Pancreas (tissue), 10 donors: ENCODE data around the gene TCERG1L. TPM values are rescaled to one million over a fixed set of nuclear protein-coding genes. Genes with fewer than 3 reads are reported as not detected.

ENCODE experiments used
- ATAC-seq, 4 donors: fragments of 200-7000 bp; cut with Tn5 transposase; one replicate each; pipeline versions ENCODE4 v1.8.0 to v1.9.1; 2020; ENCODE audit warnings: mild to moderate bottlenecking in 4 of 4, moderate library complexity in 4 of 4
- DNase-seq, 6 donors: peaks; one replicate each; pipeline ENCODE4 v3.0.0-alpha.2; 2020
- FAIRE-seq: peaks from 2 replicates; lab custom pipeline; 2012; peaks lifted over from hg19 to GRCh38; lab: Jason Lieb, UNC
- H3K27ac ChIP-seq, 4 donors: fragments of 200-600 bp; sonication (generic); 1 replicate in 3 of 4; 2 replicates in 1 of 4; pipeline versions ENCODE4 v1.5.0 to v1.8.0; 2020
- H3K27me3 ChIP-seq, 4 donors: fragments of 200-600 bp; one replicate each; pipeline ENCODE4 v1.8.0; 2021
- H3K36me3 ChIP-seq, 3 donors: fragments of 200-600 bp; sonication (generic) in 1 of 3; one replicate each; pipeline versions ENCODE4 v1.5.0 to v1.8.0; 2020 to 2021
- H3K4me1 ChIP-seq, 3 donors: fragments of 200-600 bp; one replicate each; pipeline ENCODE4 v1.8.0; 2021
- H3K4me3 ChIP-seq, 4 donors: fragments of 200-600 bp; sonication (generic) in 2 of 4; one replicate each; pipeline versions ENCODE4 v1.5.0 to v1.8.0; 2020 to 2021
- H3K9me3 ChIP-seq, 4 donors: fragments of 200-600 bp; one replicate each; pipeline ENCODE4 v1.8.0; 2021
- WGBS, 2 donors: extraction: QIAGEN DNeasy Blood & Tissue Kit; methylation state at CpG; one replicate each; pipeline ENCODE4 v1.1.7; 2013; 5-methylcytosine and 5-hydroxymethylcytosine counted together
- intact Hi-C, 3 donors: fragments of 100-400 bp; cut with DNase I; formaldehyde crosslinking; loops; one replicate each; pipeline versions ENCODE4 v1.11.1 to v1.14.2; 2022
- polyA plus RNA-seq, 2 donors: library from polyadenylated mRNA; stranded (reverse); fragments of 200-250 nt; gene quantifications; one replicate each; pipeline ENCODE4 v1.2.3, GENCODE V29; 2013
- total RNA-seq, 6 donors: library from RNA; stranded (reverse); fragmentation: NEBNext Ultra II Directional in 4 of 6; extraction: Animal tissue kit (Norgen Biotek cat#: 25700) in 4 of 6; gene quantifications; one replicate each; pipeline versions ENCODE4 v1.2.1 to v1.2.4, GENCODE V29; 2021 to 2023
- TF ChIP-seq, protein P1 (sequence below), 4 donors: fragments of 200-600 bp; sonication (generic) in 3 of 4; IDR thresholded peaks; one replicate each; pipeline versions ENCODE4 v1.5.0 to v1.8.0; 2021; ENCODE audit warnings: antibody characterized with exemption in 4 of 4
- donor health status: healthy with polysubstance abuse.
- donor health status: DM: no; HTN: no; CAD: no; lungs with moderate emphysema.
- donor health status: DM: no; HTN: no; CAD: no.
- donor health status: control.
- donor health status: control.
- donor health status: Bipolar disorder and iron deficiency.
- donor health status: DM: yes; HTN: yes; CAD: no.
- donor health status: DM: no; HTN: no; CAD: no.
- donor health status: DM: no; HTN: no; CAD: no.
- donor health status: DM: yes; HTN: yes; CAD: no.

Gene TCERG1L
- total and polyA plus RNA-seq, 8 donors, result 0.09 to 1.9 (median 0.40) TPM

DNA sequence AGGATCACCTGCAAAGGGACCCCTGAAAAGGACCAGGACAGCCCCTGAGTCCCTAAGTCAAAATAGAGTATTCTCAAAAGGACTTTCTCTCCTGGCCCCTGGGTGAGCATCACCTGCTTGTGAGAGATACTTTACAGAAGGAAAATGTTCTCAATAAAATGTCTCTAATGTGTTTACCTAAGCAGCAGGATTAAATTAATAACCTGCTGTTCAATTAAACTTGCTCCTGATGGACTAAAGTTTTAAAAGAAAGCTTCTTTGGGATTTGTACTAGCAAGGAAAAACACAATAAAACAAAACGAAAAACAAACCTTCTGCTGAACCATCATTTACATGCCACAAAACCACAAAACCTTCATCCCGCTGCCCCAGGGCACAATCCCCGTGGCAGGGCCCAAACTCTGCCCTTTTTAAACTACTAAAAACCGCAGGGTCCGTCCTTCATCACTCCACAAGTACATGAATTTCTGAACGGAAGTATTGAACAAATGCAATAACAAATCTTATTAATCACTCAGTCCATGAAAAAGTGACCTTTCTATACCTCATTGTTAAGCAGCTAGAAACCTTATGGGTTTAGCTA, 197.7 kb downstream of the TCERG1L start:
- FAIRE-seq (no peak), DNase-seq (no peak), ATAC-seq (no peak)
- Histone ChIP-seq H3K27me3 (no peaks in the 10 kb centered on the region), H3K36me3 (no peaks in the 10 kb centered on the region), H3K27ac (no peak overlapping the region), H3K9me3 (no peaks in the 10 kb centered on the region), H3K4me3 (no peak overlapping the region), H3K4me1 (no peaks in the 10 kb centered on the region)
- TF ChIP-seq, protein P1, sequence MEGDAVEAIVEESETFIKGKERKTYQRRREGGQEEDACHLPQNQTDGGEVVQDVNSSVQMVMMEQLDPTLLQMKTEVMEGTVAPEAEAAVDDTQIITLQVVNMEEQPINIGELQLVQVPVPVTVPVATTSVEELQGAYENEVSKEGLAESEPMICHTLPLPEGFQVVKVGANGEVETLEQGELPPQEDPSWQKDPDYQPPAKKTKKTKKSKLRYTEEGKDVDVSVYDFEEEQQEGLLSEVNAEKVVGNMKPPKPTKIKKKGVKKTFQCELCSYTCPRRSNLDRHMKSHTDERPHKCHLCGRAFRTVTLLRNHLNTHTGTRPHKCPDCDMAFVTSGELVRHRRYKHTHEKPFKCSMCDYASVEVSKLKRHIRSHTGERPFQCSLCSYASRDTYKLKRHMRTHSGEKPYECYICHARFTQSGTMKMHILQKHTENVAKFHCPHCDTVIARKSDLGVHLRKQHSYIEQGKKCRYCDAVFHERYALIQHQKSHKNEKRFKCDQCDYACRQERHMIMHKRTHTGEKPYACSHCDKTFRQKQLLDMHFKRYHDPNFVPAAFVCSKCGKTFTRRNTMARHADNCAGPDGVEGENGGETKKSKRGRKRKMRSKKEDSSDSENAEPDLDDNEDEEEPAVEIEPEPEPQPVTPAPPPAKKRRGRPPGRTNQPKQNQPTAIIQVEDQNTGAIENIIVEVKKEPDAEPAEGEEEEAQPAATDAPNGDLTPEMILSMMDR (IDR thresholded peaks at IDR 0.05), result no peak
- 70 to 89% methylated on average over 6 of the region's 6 CpGs for WGBS, 2 donors
- intact Hi-C loops, result no loop called here

DNA sequence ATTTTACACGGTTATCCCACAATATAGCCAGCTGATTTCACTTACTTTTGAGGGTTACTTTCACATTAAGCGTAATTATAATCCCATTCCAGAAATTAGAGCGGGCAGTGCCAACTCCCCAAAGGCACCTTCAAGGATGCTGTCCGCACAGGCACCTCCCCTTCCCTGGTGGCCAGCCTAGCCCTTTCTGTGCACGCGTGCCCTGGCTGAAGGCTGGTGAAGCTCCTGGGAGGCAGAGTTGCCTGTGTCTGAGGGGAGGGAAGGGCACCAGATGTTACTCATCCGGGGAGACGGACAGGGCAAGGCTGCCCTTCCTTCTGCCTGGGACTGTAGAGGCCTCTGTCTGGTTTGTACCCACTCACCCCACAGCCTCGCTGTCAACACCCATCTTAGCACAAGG, 198.4 kb downstream of the TCERG1L start:
- Histone ChIP-seq H3K27ac (no peak overlapping the region), H3K27me3 (no peaks in the 10 kb centered on the region), H3K4me1 (no peaks in the 10 kb centered on the region), H3K9me3 (no peaks in the 10 kb centered on the region), H3K4me3 (no peak overlapping the region), H3K36me3 (no peaks in the 10 kb centered on the region)
- 88 to 97% methylated on average over 8 to 9 of the region's 9 CpGs for WGBS, 2 donors
- TF ChIP-seq, protein P1 (IDR thresholded peaks at IDR 0.05), result no peak
- no peak for FAIRE-seq
- intact Hi-C loops, result no loop called here
- DNase-seq, result no peak
- no peak for ATAC-seq

DNA sequence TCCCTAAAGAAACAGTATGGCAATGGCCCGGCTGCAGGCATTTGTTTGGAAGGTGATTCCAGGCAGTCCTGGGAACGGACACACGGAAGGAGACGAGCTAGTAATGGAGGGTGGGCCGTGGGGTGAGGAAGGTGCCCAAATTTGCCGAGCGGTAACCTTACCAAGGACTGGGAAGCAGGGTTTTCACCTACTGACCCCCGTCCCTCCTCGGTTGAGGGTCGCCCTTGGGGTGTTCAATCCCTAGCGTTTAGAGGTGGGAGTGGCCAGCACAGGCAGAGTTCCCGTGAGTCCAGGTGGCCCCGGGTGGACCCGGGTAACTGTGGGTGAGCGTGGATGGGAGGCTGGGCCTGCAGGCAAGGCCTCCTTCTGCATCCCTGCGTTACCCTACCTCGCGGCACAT, 198.8 kb downstream of the TCERG1L start:
- H3K9me3 ChIP-seq, result no peaks in the 10 kb centered on the region
- H3K27me3 ChIP-seq, result no peaks in the 10 kb centered on the region
- no peak overlapping the region for H3K4me3 ChIP-seq
- ATAC-seq, result no peak
- no peaks in the 10 kb centered on the region for H3K4me1 ChIP-seq
- no peak for DNase-seq
- no peak overlapping the region for H3K27ac ChIP-seq
- TF ChIP-seq, protein P1 (IDR thresholded peaks at IDR 0.05), result no peak
- WGBS, 2 donors, result 80 to 93% methylated on average over 14 to 18 of the region's 18 CpGs
- intact Hi-C loops, result no loop called here
- H3K36me3 ChIP-seq, result no peaks in the 10 kb centered on the region
- FAIRE-seq, result no peak

DNA sequence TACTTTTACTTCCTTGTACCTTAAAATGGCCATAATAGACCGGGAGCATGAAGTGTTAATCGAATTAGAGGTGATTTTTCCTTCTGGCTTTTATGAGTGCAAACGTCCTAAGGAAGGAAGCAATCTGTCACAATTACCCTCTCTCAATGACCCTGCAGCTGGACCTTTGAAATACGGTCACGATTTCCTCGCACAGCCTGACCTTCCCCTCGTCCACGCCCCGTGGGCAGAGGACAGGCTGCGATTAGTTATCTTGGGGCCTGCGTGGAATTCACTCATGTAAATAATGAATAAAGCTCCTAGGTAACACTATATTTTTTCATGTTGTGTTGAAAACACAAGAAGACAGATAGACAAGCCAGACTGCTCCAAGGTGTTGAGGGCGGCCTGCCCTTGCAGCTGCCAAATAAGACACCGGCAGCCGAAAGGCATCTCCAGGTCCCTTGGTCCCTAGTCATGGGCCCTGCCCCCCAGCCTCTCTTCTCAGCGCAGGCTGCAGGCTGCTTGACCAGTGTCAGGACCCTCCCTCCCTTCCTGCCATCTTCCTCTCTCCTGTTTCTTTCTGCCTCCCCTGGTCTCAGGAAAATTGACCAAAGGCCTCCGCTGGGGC, 199.9 kb downstream of the TCERG1L start:
- ATAC-seq, result no peak
- no peak overlapping the region for H3K27ac ChIP-seq
- TF ChIP-seq, protein P1 (IDR thresholded peaks at IDR 0.05), result no peak
- DNase-seq, result no peak
- WGBS, 2 donors, result 51% methylated on average over 15 to 16 of the region's 16 CpGs
- no peaks in the 10 kb centered on the region for H3K36me3 ChIP-seq
- no peaks in the 10 kb centered on the region for H3K9me3 ChIP-seq
- intact Hi-C loops, result no loop called here
- no peaks in the 10 kb centered on the region for H3K27me3 ChIP-seq
- H3K4me3 ChIP-seq, result no peak overlapping the region
- FAIRE-seq, result no peak
- no peaks in the 10 kb centered on the region for H3K4me1 ChIP-seq

DNA sequence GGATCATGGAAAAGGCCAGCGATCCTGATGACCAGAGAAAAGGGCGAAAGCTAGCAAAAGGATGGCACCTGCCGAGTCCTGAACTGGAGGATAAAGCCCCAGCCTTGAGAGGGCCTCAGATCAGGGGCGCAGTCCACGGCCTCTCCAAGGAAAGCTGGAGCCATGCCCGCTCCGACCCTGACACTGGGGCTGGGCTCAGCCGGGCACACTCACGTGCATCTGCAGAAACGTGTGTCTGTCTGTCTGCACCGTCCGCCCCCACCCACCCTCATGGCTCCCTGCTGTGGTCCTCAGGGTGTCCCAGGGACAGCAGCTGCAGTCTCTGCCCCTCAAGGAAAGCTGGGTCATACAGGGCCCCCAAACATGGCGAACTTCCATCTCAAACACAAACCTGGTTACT, 200.5 kb downstream of the TCERG1L start:
- WGBS, 2 donors, result 78 to 87% methylated on average over 7 to 13 of the region's 13 CpGs
- H3K4me3 ChIP-seq, result no peak overlapping the region
- TF ChIP-seq, protein P1 (IDR thresholded peaks at IDR 0.05), result no peak
- intact Hi-C loops, result no loop called here
- no peaks in the 10 kb centered on the region for H3K27me3 ChIP-seq
- no peaks in the 10 kb centered on the region for H3K9me3 ChIP-seq
- no peak for ATAC-seq
- H3K4me1 ChIP-seq, result no peaks in the 10 kb centered on the region
- no peak for FAIRE-seq
- no peak overlapping the region for H3K27ac ChIP-seq
- H3K36me3 ChIP-seq, result no peaks in the 10 kb centered on the region
- peak in 1 of 6 donors; percentile 37 for DNase-seq
